HepG2 (cell line): ENCODE measurements around the gene CASP3.
"Not testable (repeated sequence)": the region's sequence is repeated elsewhere in the genome, so short reads cannot be mapped to it uniquely, and the experiment has no call there.

Experiments used
- ATF4 ChIP-seq, 2 experiments: fragments of 450-650 bp in 1 of 2; sonication (generic) in 1 of 2; formaldehyde crosslinking; IDR thresholded peaks; 2 replicates each; pipeline versions ENCODE4 v1.5.0 to v1.8.0; 2020 to 2022; ENCODE audit warnings: mild to moderate bottlenecking in 1 of 2, missing genetic modification reagents in 1 of 2
- BCL6 ChIP-seq: IDR thresholded peaks from 2 replicates; pipeline ENCODE4 v1.6.1; 2016; ENCODE audit warnings: missing genetic modification reagents, missing compliant biosample characterization
- KDM5B ChIP-seq: sonication (generic); formaldehyde crosslinking; IDR thresholded peaks from 2 replicates; pipeline ENCODE4 v1.4.0; 2020; ENCODE audit warnings: missing genetic modification reagents, mild to moderate bottlenecking, borderline replicate concordance
- KLF12 ChIP-seq: sonication (generic); formaldehyde crosslinking; IDR thresholded peaks from 2 replicates; pipeline ENCODE4 v1.4.0; 2020; ENCODE audit warnings: missing genetic modification reagents, borderline replicate concordance
- POLR2AphosphoS5 ChIP-seq: IDR thresholded peaks from 2 replicates; pipeline ENCODE4 v1.6.1; 2012; ENCODE audit warnings: low read depth, low read length
- PRDM10 ChIP-seq: sonication (generic); formaldehyde crosslinking; IDR thresholded peaks from 2 replicates; pipeline ENCODE4 v1.4.0; 2020; ENCODE audit warnings: low read depth, missing genetic modification reagents
- PRDM15 ChIP-seq: sonication (generic); formaldehyde crosslinking; IDR thresholded peaks from 2 replicates; pipeline ENCODE4 v1.4.0; 2020; ENCODE audit warnings: missing genetic modification reagents
- SAFB2 ChIP-seq: sonication (generic); formaldehyde crosslinking; IDR thresholded peaks from 2 replicates; pipeline ENCODE4 v1.5.1; 2020; ENCODE audit warnings: missing genetic modification reagents, low read depth, mild to moderate bottlenecking, borderline replicate concordance
- SMAD1 ChIP-seq: sonication (generic); formaldehyde crosslinking; IDR thresholded peaks from 2 replicates; pipeline ENCODE4 v1.4.0; 2020; ENCODE audit warnings: missing genetic modification reagents, low read depth, mild to moderate bottlenecking, borderline replicate concordance
- TFDP2 ChIP-seq: sonication (generic); formaldehyde crosslinking; IDR thresholded peaks from 2 replicates; pipeline ENCODE4 v1.4.0; 2020; ENCODE audit warnings: missing genetic modification reagents
- ZNF563 ChIP-seq: sonication (generic); formaldehyde crosslinking; IDR thresholded peaks from 2 replicates; pipeline ENCODE4 v1.8.0; 2022; ENCODE audit warnings: mild to moderate bottlenecking, moderate library complexity, missing genetic modification reagents
- ZNF564 ChIP-seq: sonication (generic); formaldehyde crosslinking; IDR thresholded peaks from 2 replicates; pipeline ENCODE4 v1.8.1; 2023; ENCODE audit warnings: mild to moderate bottlenecking, missing genetic modification reagents
- ZNF83 ChIP-seq: sonication (generic); formaldehyde crosslinking; IDR thresholded peaks from 2 replicates; pipeline ENCODE4 v1.4.0; 2020; ENCODE audit warnings: missing genetic modification reagents, mild to moderate bottlenecking, borderline replicate concordance
- ZZZ3 ChIP-seq: sonication (generic); formaldehyde crosslinking; IDR thresholded peaks from 2 replicates; pipeline ENCODE4 v1.4.0; 2020; ENCODE audit warnings: missing genetic modification reagents, mild to moderate bottlenecking, borderline replicate concordance

GRCh38 chr4:184602857-184603256, 46.4 kb downstream of the CASP3 start:
- not testable (repeated sequence) for TF ChIP-seq PRDM10 (CRISPR knock-in tag); ZNF564 (CRISPR knock-in tag); KDM5B (CRISPR knock-in tag); PRDM15 (CRISPR knock-in tag); SAFB2 (CRISPR knock-in tag); ZNF83 (CRISPR knock-in tag); ZZZ3; ATF4 (CRISPR knock-in tag; IDR thresholded peaks at IDR 0.05); TFDP2 (CRISPR knock-in tag); SMAD1 (CRISPR knock-in tag); BCL6 (CRISPR knock-in tag); ZNF563; POLR2AphosphoS5; KLF12 (CRISPR knock-in tag)
